ENCODE results near the gene ONECUT1.

GRCh38 chr15:52717481-52717880 lies 72.7 kb downstream of the ONECUT1 start:
- no peak for TF ChIP-seq CTCF (conservative IDR thresholded peaks at IDR 0.05; ENCODE audit: low read length)
- no peak for TF ChIP-seq EZH2phosphoT487 (IDR thresholded peaks at IDR 0.05; ENCODE audit: borderline replicate concordance, low read depth, low read length)

Data from OCI-LY7 (cell line).